Midbrain (tissue), 1 donor: ENCODE results near the gene SLC25A44.
"Not testable (repeated sequence)": the region's sequence is repeated elsewhere in the genome, so short reads cannot be mapped to it uniquely, and the experiment has no call there.

ENCODE experiments used
- DNase-seq: peaks from one replicate; lab custom pipeline; 2025; lab: John Stamatoyannopoulos, UW

SLC25A44 gene

GRCh38 chr1:156163712-156164111 is 30.2 kb upstream of the SLC25A44 start:
- no peak for DNase-seq

GRCh38 chr1:156164125-156164831 is 29.6 kb upstream of the SLC25A44 start:
- DNase-seq: no peak

GRCh38 chr1:156165083-156165482 is 28.8 kb upstream of the SLC25A44 start:
- no peak for DNase-seq

- no peak for DNase-seq
Measured at GRCh38 chr1:156167536-156167935, 26.4 kb upstream of the SLC25A44 start.

- DNase-seq: no peak
Measured at GRCh38 chr1:156172696-156173470, 21.0 kb upstream of the SLC25A44 start.

GRCh38 chr1:156176610-156177210 is 17.2 kb upstream of the SLC25A44 start:
- no peak for DNase-seq

GRCh38 chr1:156177919-156178654 is 15.8 kb upstream of the SLC25A44 start:
- DNase-seq: no peak

- no peak for DNase-seq
Measured at GRCh38 chr1:156180471-156180870, 13.4 kb upstream of the SLC25A44 start.

- DNase-seq: not testable (repeated sequence)
Measured at GRCh38 chr1:156181391-156181924, 12.4 kb upstream of the SLC25A44 start.

GRCh38 chr1:156182010-156182779 is 11.7 kb upstream of the SLC25A44 start:
- not testable (repeated sequence) for DNase-seq

GRCh38 chr1:156186347-156187177 is 7.3 kb upstream of the SLC25A44 start:
- DNase-seq: not testable (repeated sequence)

- not testable (repeated sequence) for DNase-seq
Measured at GRCh38 chr1:156190265-156190664, 3.6 kb upstream of the SLC25A44 start.

- no peak for DNase-seq
Measured at GRCh38 chr1:156191292-156191964, 2.5 kb upstream of the SLC25A44 start.

- DNase-seq: no peak
Measured at GRCh38 chr1:156193208-156193487, 756 bp upstream of the SLC25A44 start.

GRCh38 chr1:156194300-156194652 is 372 bp downstream of the SLC25A44 start:
- no peak for DNase-seq

- no peak for DNase-seq
Measured at GRCh38 chr1:156195853-156196252, 1.9 kb downstream of the SLC25A44 start.

- DNase-seq: no peak
Measured at GRCh38 chr1:156196445-156196844, 2.5 kb downstream of the SLC25A44 start.

- DNase-seq: no peak
Measured at GRCh38 chr1:156198831-156199349, 5.0 kb downstream of the SLC25A44 start.

GRCh38 chr1:156200044-156200443 is 6.1 kb downstream of the SLC25A44 start:
- no peak for DNase-seq

- no peak for DNase-seq
Measured at GRCh38 chr1:156203331-156203730, 9.4 kb downstream of the SLC25A44 start.
